Osteoblast (primary cell): ENCODE data around the gene EPB41L1. TPM values are rescaled to one million over a fixed set of nuclear protein-coding genes. Genes with fewer than 3 reads are reported as not detected.

Experiments
- DNase-seq: peaks from one replicate; pipeline ENCODE4 v3.0.0; 2011; ENCODE audit warnings: low spot score, mixed read lengths; ENCODE audit not compliant: insufficient read length; ENCODE audit errors: missing footprints
- H2AFZ ChIP-seq: 2 replicates; pipeline ENCODE4 v1.6.0; 2011; ENCODE audit warnings: mild to moderate bottlenecking, low read length
- H3K27ac ChIP-seq: 2 replicates; pipeline ENCODE4 v1.5.1; 2011; ENCODE audit warnings: mild to moderate bottlenecking, low read depth, low read length, moderate library complexity
- H3K27me3 ChIP-seq: 2 replicates; pipeline ENCODE4 v1.6.0; 2012; ENCODE audit warnings: mild to moderate bottlenecking, control low read depth, inconsistent platforms, low read length, moderate library complexity; ENCODE audit not compliant: insufficient read depth
- H3K36me3 ChIP-seq: 2 replicates; pipeline ENCODE4 v1.5.1; 2011; ENCODE audit warnings: mild to moderate bottlenecking, low read length, control low read depth, moderate library complexity; ENCODE audit not compliant: insufficient read depth
- H3K4me1 ChIP-seq: 2 replicates; pipeline ENCODE4 v1.5.1; 2011; ENCODE audit warnings: mild to moderate bottlenecking, low read length, control low read depth, moderate library complexity; ENCODE audit not compliant: insufficient read depth
- H3K4me2 ChIP-seq: 2 replicates; pipeline ENCODE4 v1.6.0; 2011; ENCODE audit warnings: mild to moderate bottlenecking, low read length; ENCODE audit not compliant: insufficient read depth
- H3K4me3 ChIP-seq: fragments of 200-600 bp; sonication (generic); 3 replicates; pipeline ENCODE4 v1.5.1; 2012; ENCODE audit warnings: mild to moderate bottlenecking, low read length, inconsistent platforms; ENCODE audit not compliant: insufficient read depth
- H3K79me2 ChIP-seq: 2 replicates; pipeline ENCODE4 v1.6.0; 2012; ENCODE audit warnings: mild to moderate bottlenecking, low read length, control low read depth, inconsistent platforms; ENCODE audit not compliant: insufficient read depth
- H3K9me3 ChIP-seq: 2 replicates; pipeline ENCODE4 v1.5.1; 2011; ENCODE audit warnings: low read depth, low read length, control low read depth
- H4K20me1 ChIP-seq: 2 replicates; pipeline ENCODE4 v1.6.0; 2012; ENCODE audit warnings: mild to moderate bottlenecking, low read length, control low read depth; ENCODE audit not compliant: insufficient read depth
- total RNA-seq: library from RNA; depleted of rRNA; stranded (reverse); fragments of >200 nt; gene quantifications from 2 replicates; pipeline ENCODE4 v1.2.3, GENCODE V29; 2012
- TF ChIP-seq, protein P1 (sequence below): IDR thresholded peaks from 2 replicates; pipeline ENCODE4 v1.5.1; 2011; ENCODE audit warnings: mild to moderate bottlenecking, low read depth, low read length, moderate library complexity; ENCODE audit errors: extremely low read depth

EPB41L1 gene
- total RNA-seq, 1 donor: 26.8 TPM

DNA sequence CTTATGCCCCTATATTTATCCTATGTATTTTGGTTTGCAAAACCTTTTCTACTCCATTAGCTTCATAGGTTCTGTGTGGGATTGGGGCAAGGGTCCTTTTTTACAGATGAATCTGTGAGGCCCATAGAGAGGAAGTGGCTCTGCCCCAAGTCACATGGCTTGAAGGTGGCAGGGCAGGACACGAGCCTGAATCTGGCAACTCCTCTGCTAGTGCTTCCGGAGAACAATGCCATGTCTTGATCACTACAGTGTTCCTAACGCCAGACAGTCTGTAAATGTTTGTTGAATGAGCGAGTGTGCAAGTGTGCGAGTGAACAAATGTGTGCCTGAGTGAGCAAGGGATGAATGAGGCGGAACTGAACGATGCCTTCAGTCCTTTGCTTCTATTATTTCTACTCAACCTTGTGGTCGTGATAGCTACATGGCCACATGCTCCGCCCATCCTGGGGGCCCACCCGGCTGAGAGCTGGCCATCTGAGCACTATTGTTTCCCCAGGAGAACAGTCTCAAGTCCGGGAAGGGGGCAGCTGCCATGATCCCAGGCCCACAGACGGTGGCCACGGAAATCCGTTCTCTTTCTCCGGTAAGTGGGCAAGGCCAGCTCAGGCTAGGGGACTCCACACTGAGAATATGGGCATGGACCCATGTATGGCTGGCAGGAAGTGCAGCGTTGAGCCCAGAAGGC is 64.0 kb downstream of the EPB41L1 start:
- Histone ChIP-seq H3K27ac (no peak overlapping the region), H3K36me3 (no peaks in the 10 kb centered on the region), H3K27me3 (no peaks in the 10 kb centered on the region), H3K4me2 (no peak overlapping the region), H3K9me3 (no peaks in the 10 kb centered on the region), H3K4me1 (no peaks in the 10 kb centered on the region), H2AFZ (no peak overlapping the region), H3K79me2 (no peaks in the 10 kb centered on the region), H4K20me1 (no peaks in the 10 kb centered on the region), H3K4me3 (no peak overlapping the region)
- no peak for DNase-seq
- TF ChIP-seq, protein P1, sequence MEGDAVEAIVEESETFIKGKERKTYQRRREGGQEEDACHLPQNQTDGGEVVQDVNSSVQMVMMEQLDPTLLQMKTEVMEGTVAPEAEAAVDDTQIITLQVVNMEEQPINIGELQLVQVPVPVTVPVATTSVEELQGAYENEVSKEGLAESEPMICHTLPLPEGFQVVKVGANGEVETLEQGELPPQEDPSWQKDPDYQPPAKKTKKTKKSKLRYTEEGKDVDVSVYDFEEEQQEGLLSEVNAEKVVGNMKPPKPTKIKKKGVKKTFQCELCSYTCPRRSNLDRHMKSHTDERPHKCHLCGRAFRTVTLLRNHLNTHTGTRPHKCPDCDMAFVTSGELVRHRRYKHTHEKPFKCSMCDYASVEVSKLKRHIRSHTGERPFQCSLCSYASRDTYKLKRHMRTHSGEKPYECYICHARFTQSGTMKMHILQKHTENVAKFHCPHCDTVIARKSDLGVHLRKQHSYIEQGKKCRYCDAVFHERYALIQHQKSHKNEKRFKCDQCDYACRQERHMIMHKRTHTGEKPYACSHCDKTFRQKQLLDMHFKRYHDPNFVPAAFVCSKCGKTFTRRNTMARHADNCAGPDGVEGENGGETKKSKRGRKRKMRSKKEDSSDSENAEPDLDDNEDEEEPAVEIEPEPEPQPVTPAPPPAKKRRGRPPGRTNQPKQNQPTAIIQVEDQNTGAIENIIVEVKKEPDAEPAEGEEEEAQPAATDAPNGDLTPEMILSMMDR: no peak

- Histone ChIP-seq H3K79me2 (no peaks in the 10 kb centered on the region), H3K27ac (no peak overlapping the region), H2AFZ (no peak overlapping the region), H3K36me3 (no peaks in the 10 kb centered on the region), H3K4me3 (no peak overlapping the region), H3K4me1 (no peaks in the 10 kb centered on the region), H3K9me3 (no peaks in the 10 kb centered on the region), H3K27me3 (no peaks in the 10 kb centered on the region), H3K4me2 (no peak overlapping the region), H4K20me1 (no peaks in the 10 kb centered on the region)
- DNase-seq: no peak
- TF ChIP-seq, protein P1: no peak
Observed at GRCh38 chr20:36219671-36220220, 65.2 kb downstream of the EPB41L1 start.

- Histone ChIP-seq H4K20me1 (no peaks in the 10 kb centered on the region), H3K36me3 (no peaks in the 10 kb centered on the region), H3K79me2 (no peaks in the 10 kb centered on the region), H3K27me3 (no peaks in the 10 kb centered on the region), H3K27ac (no peak overlapping the region), H3K9me3 (no peaks in the 10 kb centered on the region), H3K4me1 (no peaks in the 10 kb centered on the region), H3K4me2 (no peak overlapping the region), H2AFZ (no peak overlapping the region), H3K4me3 (no peak overlapping the region)
- no peak for DNase-seq
- TF ChIP-seq, protein P1: no peak
Observed at GRCh38 chr20:36225666-36226065, 71.1 kb downstream of the EPB41L1 start.

DNA sequence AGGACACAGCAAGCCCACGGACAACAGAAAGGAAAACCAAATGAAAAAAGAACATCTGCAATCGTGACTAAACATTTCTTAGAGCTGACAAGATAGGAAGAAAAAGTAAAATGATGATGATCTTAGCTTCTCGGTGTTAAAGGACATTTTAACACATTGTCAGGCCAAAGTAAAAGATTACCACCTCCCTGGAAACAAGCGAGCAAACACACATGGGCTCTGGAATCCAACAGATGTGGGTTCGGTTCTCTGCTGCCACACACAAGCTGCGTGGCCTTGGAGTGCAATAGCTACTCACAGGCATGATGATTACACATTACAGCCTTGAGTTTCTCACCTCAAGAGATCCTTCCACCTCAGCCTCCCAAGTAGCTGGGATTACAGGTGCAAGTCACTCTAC is 74.2 kb downstream of the EPB41L1 start:
- Histone ChIP-seq H3K4me3 (no peak overlapping the region), H3K27me3 (no peaks in the 10 kb centered on the region), H3K9me3 (no peaks in the 10 kb centered on the region), H4K20me1 (no peaks in the 10 kb centered on the region), H3K36me3 (no peaks in the 10 kb centered on the region), H3K4me2 (no peak overlapping the region), H3K27ac (no peak overlapping the region), H2AFZ (no peak overlapping the region), H3K79me2 (no peaks in the 10 kb centered on the region), H3K4me1 (no peaks in the 10 kb centered on the region)
- TF ChIP-seq, protein P1: no peak
- no peak for DNase-seq
